ENCODE measurements around the gene TSPAN15. TPM values are rescaled to one million over a fixed set of nuclear protein-coding genes. Genes with fewer than 3 reads are reported as not detected.
A peak's percentile ranks its signal among the peaks of the same experiment; 100 is the strongest.

TSPAN15 gene
- total RNA-seq, result 179 and 289 TPM in 2 replicates
- polyA plus RNA-seq, result 252 and 541 TPM in 2 replicates

- peaks cover 40% of the 10 kb centered on the region for H3K4me1 ChIP-seq (ENCODE audit: low read depth)
- peak within 1 kb of the TSS; percentile 31 for H3K27ac ChIP-seq
- H3K4me3 ChIP-seq, result peak within 1 kb of the TSS; percentile 55
- no peaks in the 10 kb centered on the region for H3K9me3 ChIP-seq (ENCODE audit: low read depth)
- DNase-seq (ENCODE audit: low read depth in 1 of 2, low spot score in 1 of 2), result peak; percentile 82 to 96
- H3K36me3 ChIP-seq, result no peaks in the 10 kb centered on the region
- TF ChIP-seq CTCF (IDR thresholded peaks at IDR 0.05; ENCODE audit: low read depth, low read length), result no peak
- no peaks in the 10 kb centered on the region for H3K27me3 ChIP-seq
These were observed at the start of gene TSPAN15 for GRCh38 chr10:69451209-69451783. Gene TSPAN15 (plus strand): TSS chr10:69451465. CDS start chr10:69451595, 130 bp downstream.

DNA sequence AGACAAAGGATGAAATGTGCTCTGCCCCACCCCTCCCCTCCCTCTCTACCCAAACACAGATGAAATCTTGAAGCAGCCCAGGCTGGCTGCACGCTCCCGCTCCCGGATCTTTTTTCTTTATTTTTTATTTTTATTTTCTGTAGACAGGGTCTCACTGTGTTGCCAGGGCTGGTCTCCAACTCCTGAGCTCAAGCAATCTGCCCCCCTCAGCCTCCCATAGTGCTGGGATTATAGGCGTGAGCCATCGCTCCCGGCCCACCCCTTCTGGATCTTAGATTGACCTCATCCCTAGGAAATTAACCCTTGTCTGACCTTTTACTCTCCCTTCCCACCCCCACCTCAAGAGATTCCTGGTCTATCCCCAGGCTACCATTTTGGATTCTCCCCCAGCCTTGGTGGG lies 48.9 kb upstream of the TSPAN15 start:
- Histone ChIP-seq H3K27me3 (no peaks in the 10 kb centered on the region), H3K27ac (no peak overlapping the region), H3K9me3 (ENCODE audit: low read depth) (no peaks in the 10 kb centered on the region), H3K36me3 (peaks cover 31% of the 10 kb centered on the region), H3K4me1 (ENCODE audit: low read depth) (peaks cover 7% of the 10 kb centered on the region), H3K4me3 (no peak overlapping the region)
- TF ChIP-seq CTCF (IDR thresholded peaks at IDR 0.05; ENCODE audit: low read depth, low read length), result no peak
- DNase-seq (ENCODE audit: low read depth in 1 of 2, low spot score in 1 of 2), result no peak

DNA sequence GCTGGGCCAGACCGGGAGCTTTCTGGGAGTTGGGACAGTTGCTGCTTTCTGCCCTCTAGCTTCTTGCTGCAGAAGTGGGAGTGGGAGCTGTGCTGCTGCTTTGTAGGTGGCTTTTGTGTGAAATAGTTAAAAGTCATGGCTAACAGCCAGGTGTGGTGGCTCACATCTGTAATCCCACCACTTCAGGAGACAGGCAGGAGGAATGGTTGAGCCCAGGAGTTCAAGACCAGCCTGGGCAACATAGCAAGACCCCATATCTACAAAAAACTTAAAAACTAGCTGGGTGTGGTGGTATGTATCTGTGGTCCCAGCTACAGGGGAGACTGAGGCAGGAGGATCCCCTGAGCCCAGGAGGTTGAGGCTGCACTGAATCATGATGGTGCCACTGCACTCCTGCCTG lies 48.2 kb upstream of the TSPAN15 start:
- no peak overlapping the region for H3K27ac ChIP-seq
- H3K9me3 ChIP-seq (ENCODE audit: low read depth), result no peaks in the 10 kb centered on the region
- no peak overlapping the region for H3K4me3 ChIP-seq
- no peak for TF ChIP-seq CTCF (IDR thresholded peaks at IDR 0.05; ENCODE audit: low read depth, low read length)
- no peak for DNase-seq (ENCODE audit: low read depth in 1 of 2, low spot score in 1 of 2)
- no peaks in the 10 kb centered on the region for H3K27me3 ChIP-seq
- H3K4me1 ChIP-seq (ENCODE audit: low read depth), result peaks cover 9% of the 10 kb centered on the region
- H3K36me3 ChIP-seq, result peaks cover 24% of the 10 kb centered on the region

DNA sequence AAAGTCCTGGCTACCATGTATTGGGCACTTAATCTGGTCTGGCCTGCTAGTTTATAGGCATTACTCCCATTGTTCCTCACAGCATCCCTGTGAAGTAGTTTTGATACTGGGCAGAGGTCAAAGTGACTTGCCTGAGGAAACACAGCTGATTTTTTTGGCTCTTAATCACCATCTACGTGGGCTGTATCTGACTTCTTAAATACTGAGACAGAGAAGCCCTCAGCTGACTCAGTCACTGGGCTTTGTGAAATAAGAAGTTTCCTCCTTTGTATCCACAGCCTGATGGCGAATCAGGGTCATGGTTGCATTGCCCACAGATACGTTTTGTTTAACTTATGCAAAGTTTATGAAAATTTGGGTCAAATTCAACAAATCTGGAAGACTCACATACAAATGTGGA lies 47.7 kb upstream of the TSPAN15 start:
- no peak overlapping the region for H3K27ac ChIP-seq
- H3K4me3 ChIP-seq, result no peak overlapping the region
- no peaks in the 10 kb centered on the region for H3K9me3 ChIP-seq (ENCODE audit: low read depth)
- peaks cover 13% of the 10 kb centered on the region for H3K4me1 ChIP-seq (ENCODE audit: low read depth)
- DNase-seq (ENCODE audit: low read depth in 1 of 2, low spot score in 1 of 2), result peak in 1 of 2 donors; percentile 95
- no peaks in the 10 kb centered on the region for H3K27me3 ChIP-seq
- peaks cover 23% of the 10 kb centered on the region for H3K36me3 ChIP-seq
- TF ChIP-seq CTCF (IDR thresholded peaks at IDR 0.05; ENCODE audit: low read depth, low read length), result no peak

- no peak for TF ChIP-seq CTCF (IDR thresholded peaks at IDR 0.05; ENCODE audit: low read depth, low read length)
- Histone ChIP-seq H3K9me3 (ENCODE audit: low read depth) (no peaks in the 10 kb centered on the region), H3K27ac (no peak overlapping the region), H3K36me3 (peaks cover 14% of the 10 kb centered on the region), H3K4me1 (ENCODE audit: low read depth) (peaks cover 16% of the 10 kb centered on the region), H3K4me3 (no peak overlapping the region), H3K27me3 (no peaks in the 10 kb centered on the region)
- DNase-seq (ENCODE audit: low read depth in 1 of 2, low spot score in 1 of 2), result no peak
These were observed 46.5 kb upstream of the TSPAN15 start for GRCh38 chr10:69404786-69405185.
